ENCODE measurements around the gene WASHC4. TPM values are rescaled to one million over a fixed set of nuclear protein-coding genes. Genes with fewer than 3 reads are reported as not detected.

Gene WASHC4
- total RNA-seq, 1 experiment from 2014 or later: 25.5 TPM

- H3K4me3 ChIP-seq (replicated peaks in 1 of 2; ENCODE audit: low read depth in 1 of 2, low read length in 2 of 2): no peak overlapping the region
These were observed 106.6 kb downstream of the WASHC4 start for GRCh38 chr12:105214148-105214547.

More at GRCh38 chr12:105214148-105214547, 106.6 kb downstream of the WASHC4 start:
- H4K20me1 ChIP-seq (ENCODE audit: insufficient read depth): no peaks in the 10 kb centered on the region
- CTCF ChIA-PET: no interaction called here
- H3K36me3 ChIP-seq (ENCODE audit: control insufficient read depth in 1 of 2, insufficient read depth in 2 of 2, low read length in 2 of 2): peaks cover 0 to 2% of the 10 kb centered on the region in 2 experiments; a peak in 1 of 4 replicates
- no peak overlapping the region for H2AFZ ChIP-seq (ENCODE audit: low read depth, low read length, poor library complexity, severe bottlenecking)
- H3K9ac ChIP-seq (ENCODE audit: low read length): no peak overlapping the region
- no peak for ATAC-seq
- H3K27me3 ChIP-seq (ENCODE audit: insufficient read depth, low read length): no peaks in the 10 kb centered on the region
- intact Hi-C loops (cut with micrococcal nuclease): no loop called here
- H3K9me2 ChIP-seq (ENCODE audit: insufficient read depth): no peaks in the 10 kb centered on the region
- TF ChIP-seq, protein P1, sequence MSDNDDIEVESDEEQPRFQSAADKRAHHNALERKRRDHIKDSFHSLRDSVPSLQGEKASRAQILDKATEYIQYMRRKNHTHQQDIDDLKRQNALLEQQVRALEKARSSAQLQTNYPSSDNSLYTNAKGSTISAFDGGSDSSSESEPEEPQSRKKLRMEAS (IDR thresholded peaks at IDR 0.05): no peak
- TF ChIP-seq, protein P2, sequence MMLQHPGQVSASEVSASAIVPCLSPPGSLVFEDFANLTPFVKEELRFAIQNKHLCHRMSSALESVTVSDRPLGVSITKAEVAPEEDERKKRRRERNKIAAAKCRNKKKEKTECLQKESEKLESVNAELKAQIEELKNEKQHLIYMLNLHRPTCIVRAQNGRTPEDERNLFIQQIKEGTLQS (IDR thresholded peaks at IDR 0.05): no peak
- TF ChIP-seq YY1 (IDR thresholded peaks at IDR 0.05; ENCODE audit: extremely low read depth, insufficient replicate concordance, low read depth, low read length) (no peak), RAD21 (IDR thresholded peaks at IDR 0.05; ENCODE audit: low read depth) (no peak), TCF7L2 (IDR thresholded peaks at IDR 0.05; ENCODE audit: borderline replicate concordance, extremely low read depth, insufficient read depth, insufficient read length) (no peak), SIN3A (IDR thresholded peaks at IDR 0.05; ENCODE audit: low read depth) (no peak), EGR1 (IDR thresholded peaks at IDR 0.05; ENCODE audit: low read depth) (no peak), EZH2phosphoT487 (IDR thresholded peaks at IDR 0.05; ENCODE audit: borderline replicate concordance) (no peak), CBX3 (IDR thresholded peaks at IDR 0.05; ENCODE audit: low read depth) (no peak), SRF (IDR thresholded peaks at IDR 0.05; ENCODE audit: low read depth) (no peak), POLR2A (IDR thresholded peaks at IDR 0.05; ENCODE audit: borderline replicate concordance, extremely low read depth, insufficient read depth, insufficient read length) (no peak)
- TF ChIP-seq, protein P3, sequence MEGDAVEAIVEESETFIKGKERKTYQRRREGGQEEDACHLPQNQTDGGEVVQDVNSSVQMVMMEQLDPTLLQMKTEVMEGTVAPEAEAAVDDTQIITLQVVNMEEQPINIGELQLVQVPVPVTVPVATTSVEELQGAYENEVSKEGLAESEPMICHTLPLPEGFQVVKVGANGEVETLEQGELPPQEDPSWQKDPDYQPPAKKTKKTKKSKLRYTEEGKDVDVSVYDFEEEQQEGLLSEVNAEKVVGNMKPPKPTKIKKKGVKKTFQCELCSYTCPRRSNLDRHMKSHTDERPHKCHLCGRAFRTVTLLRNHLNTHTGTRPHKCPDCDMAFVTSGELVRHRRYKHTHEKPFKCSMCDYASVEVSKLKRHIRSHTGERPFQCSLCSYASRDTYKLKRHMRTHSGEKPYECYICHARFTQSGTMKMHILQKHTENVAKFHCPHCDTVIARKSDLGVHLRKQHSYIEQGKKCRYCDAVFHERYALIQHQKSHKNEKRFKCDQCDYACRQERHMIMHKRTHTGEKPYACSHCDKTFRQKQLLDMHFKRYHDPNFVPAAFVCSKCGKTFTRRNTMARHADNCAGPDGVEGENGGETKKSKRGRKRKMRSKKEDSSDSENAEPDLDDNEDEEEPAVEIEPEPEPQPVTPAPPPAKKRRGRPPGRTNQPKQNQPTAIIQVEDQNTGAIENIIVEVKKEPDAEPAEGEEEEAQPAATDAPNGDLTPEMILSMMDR (IDR thresholded peaks at IDR 0.05 in 2 of 3, conservative IDR thresholded peaks at IDR 0.05 in 1 of 3; ENCODE audit: borderline replicate concordance in 1 of 3, insufficient read depth in 1 of 3, low read depth in 2 of 3, low read length in 2 of 3): no peak
- TF ChIP-seq, protein P4, sequence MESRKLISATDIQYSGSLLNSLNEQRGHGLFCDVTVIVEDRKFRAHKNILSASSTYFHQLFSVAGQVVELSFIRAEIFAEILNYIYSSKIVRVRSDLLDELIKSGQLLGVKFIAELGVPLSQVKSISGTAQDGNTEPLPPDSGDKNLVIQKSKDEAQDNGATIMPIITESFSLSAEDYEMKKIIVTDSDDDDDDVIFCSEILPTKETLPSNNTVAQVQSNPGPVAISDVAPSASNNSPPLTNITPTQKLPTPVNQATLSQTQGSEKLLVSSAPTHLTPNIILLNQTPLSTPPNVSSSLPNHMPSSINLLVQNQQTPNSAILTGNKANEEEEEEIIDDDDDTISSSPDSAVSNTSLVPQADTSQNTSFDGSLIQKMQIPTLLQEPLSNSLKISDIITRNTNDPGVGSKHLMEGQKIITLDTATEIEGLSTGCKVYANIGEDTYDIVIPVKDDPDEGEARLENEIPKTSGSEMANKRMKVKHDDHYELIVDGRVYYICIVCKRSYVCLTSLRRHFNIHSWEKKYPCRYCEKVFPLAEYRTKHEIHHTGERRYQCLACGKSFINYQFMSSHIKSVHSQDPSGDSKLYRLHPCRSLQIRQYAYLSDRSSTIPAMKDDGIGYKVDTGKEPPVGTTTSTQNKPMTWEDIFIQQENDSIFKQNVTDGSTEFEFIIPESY (IDR thresholded peaks at IDR 0.05; ENCODE audit: extremely low read depth, insufficient replicate concordance, low read length): no peak
- H3K9me3 ChIP-seq (ENCODE audit: control insufficient read depth in 1 of 2, insufficient read depth in 1 of 2, low read depth in 1 of 2, low read length in 2 of 2): no peaks in the 10 kb centered on the region
- H3K27ac ChIP-seq (ENCODE audit: low read depth, low read length): no peak overlapping the region
- no TSS peak for BruUV-seq (replicated peaks)
- DNase-seq (ENCODE audit: low read depth, low spot score): no peak
- no peaks in the 10 kb centered on the region for H3K79me2 ChIP-seq (ENCODE audit: insufficient read depth, low read length)
- POLR2A ChIA-PET: no interaction called here
- H3K4me2 ChIP-seq (ENCODE audit: low read length): no peak overlapping the region
- peaks cover 7% of the 10 kb centered on the region in 2 experiments; a peak in 3 of 4 replicates for H3K4me1 ChIP-seq (ENCODE audit: control insufficient read depth in 1 of 2, insufficient read depth in 2 of 2, low read length in 2 of 2)
- RAD21 ChIA-PET (ENCODE audit: low non-redundant PET in 1 of 2, low total read pairs in 2 of 2, uncharacterized antibody in 2 of 2, unreplicated experiment in 2 of 2): no interaction called here

Data from HCT116 (cell line).